ENCODE results near the gene TGFBR3L. TPM values are rescaled to one million over a fixed set of nuclear protein-coding genes. Genes with fewer than 3 reads are reported as not detected.

The TGFBR3L gene
- total and polyA plus RNA-seq, 2 of the 13 experiments (the other 11 are each of a cell fraction or from before 2014, with no cell fraction given) = 0.20 to 1.0 TPM

DNA sequence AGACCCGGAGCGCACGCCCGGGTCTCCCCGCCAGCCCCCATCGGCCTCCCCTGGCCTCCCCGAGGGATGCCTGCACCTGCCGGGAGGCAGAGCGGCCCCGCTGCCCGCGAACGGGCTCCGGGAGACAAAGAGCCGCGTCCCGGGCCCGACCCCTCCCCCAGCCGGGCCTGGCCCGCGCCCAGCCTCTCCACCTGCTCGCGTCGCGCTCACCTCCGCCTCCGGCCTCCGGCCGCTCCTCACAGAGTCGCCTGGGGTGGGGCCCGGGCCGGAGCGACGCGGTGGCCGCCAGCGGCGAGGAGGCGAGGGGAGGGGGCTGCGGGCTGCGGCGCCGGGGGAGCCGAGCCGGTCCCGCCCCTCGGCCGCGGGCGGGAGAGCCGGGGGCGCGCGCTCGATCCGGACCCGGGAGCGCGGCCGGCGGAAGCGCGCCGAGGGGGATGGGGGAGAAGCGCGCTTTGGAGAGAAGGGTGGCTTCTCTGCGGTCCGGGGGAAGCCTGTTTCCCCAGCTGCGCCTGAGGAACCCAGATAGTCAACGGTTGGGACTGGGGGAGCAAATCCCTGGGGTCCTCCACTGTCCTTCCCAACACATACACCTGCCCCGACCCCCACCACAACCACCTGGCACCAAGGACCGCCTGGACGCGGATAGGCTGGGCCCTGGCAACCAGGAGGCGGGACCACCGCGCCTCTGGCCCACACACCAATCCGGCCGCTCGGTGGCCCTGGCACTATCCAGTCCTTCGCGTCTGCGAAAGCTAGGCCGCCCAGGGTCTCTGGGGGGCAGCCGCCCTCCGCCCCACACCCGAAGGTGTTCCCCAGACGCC lies 40.3 kb upstream of the TGFBR3L start, which contains the start of gene PRR36 (continued):
- TF ChIP-seq, protein P1, sequence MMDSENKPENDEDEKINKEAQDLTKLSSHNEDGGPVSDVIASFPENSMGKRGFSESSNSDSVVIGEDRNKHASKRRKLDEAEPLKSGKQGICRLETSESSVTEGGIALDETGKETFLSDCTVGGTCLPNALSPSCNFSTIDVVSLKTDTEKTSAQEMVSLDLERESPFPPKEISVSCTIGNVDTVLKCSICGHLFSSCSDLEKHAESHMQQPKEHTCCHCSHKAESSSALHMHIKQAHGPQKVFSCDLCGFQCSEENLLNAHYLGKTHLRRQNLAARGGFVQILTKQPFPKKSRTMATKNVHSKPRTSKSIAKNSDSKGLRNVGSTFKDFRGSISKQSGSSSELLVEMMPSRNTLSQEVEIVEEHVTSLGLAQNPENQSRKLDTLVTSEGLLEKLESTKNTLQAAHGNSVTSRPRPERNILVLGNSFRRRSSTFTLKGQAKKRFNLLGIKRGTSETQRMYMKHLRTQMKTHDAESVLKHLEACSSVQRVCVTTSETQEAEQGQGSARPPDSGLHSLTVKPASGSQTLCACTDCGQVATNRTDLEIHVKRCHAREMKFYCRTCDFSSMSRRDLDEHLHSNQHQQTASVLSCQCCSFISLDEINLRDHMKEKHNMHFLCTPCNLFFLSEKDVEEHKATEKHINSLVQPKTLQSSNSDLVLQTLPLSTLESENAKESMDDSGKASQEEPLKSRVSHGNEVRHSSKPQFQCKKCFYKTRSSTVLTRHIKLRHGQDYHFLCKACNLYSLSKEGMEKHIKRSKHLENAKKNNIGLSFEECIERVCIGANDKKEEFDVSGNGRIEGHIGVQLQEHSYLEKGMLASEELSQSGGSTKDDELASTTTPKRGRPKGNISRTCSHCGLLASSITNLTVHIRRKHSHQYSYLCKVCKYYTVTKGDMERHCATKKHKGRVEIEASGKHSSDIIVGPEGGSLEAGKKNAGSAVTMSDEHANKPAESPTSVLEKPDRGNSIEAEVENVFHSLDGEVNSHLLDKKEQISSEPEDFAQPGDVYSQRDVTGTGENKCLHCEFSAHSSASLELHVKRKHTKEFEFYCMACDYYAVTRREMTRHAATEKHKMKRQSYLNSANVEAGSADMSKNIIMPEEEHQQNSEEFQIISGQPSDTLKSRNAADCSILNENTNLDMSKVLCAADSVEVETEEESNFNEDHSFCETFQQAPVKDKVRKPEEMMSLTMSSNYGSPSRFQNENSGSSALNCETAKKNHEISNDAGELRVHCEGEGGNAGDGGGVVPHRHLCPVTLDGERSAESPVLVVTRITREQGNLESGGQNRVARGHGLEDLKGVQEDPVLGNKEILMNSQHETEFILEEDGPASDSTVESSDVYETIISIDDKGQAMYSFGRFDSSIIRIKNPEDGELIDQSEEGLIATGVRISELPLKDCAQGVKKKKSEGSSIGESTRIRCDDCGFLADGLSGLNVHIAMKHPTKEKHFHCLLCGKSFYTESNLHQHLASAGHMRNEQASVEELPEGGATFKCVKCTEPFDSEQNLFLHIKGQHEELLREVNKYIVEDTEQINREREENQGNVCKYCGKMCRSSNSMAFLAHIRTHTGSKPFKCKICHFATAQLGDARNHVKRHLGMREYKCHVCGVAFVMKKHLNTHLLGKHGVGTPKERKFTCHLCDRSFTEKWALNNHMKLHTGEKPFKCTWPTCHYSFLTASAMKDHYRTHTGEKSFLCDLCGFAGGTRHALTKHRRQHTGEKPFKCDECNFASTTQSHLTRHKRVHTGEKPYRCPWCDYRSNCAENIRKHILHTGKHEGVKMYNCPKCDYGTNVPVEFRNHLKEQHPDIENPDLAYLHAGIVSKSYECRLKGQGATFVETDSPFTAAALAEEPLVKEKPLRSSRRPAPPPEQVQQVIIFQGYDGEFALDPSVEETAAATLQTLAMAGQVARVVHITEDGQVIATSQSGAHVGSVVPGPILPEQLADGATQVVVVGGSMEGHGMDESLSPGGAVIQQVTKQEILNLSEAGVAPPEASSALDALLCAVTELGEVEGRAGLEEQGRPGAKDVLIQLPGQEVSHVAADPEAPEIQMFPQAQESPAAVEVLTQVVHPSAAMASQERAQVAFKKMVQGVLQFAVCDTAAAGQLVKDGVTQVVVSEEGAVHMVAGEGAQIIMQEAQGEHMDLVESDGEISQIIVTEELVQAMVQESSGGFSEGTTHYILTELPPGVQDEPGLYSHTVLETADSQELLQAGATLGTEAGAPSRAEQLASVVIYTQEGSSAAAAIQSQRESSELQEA (CRISPR knock-in tag; IDR thresholded peaks at IDR 0.05; ENCODE audit: not compliant biosample characterization) = no peak
- TF ChIP-seq SNAI1 (CRISPR knock-in tag; IDR thresholded peaks at IDR 0.05; ENCODE audit: borderline replicate concordance) = no peak
- TF ChIP-seq ZNF446 (CRISPR knock-in tag; IDR thresholded peaks at IDR 0.05) = peak; percentile 39; the same call in 1 of the 2 replicates
- TF ChIP-seq REL (CRISPR knock-in tag; conservative IDR thresholded peaks at IDR 0.05) = 0 out of 2 replicates have a peak, but pooled peaks have one; percentile 66
- TF ChIP-seq, protein P2, sequence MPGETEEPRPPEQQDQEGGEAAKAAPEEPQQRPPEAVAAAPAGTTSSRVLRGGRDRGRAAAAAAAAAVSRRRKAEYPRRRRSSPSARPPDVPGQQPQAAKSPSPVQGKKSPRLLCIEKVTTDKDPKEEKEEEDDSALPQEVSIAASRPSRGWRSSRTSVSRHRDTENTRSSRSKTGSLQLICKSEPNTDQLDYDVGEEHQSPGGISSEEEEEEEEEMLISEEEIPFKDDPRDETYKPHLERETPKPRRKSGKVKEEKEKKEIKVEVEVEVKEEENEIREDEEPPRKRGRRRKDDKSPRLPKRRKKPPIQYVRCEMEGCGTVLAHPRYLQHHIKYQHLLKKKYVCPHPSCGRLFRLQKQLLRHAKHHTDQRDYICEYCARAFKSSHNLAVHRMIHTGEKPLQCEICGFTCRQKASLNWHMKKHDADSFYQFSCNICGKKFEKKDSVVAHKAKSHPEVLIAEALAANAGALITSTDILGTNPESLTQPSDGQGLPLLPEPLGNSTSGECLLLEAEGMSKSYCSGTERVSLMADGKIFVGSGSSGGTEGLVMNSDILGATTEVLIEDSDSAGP (CRISPR knock-in tag; IDR thresholded peaks at IDR 0.05; ENCODE audit: borderline replicate concordance) = no peak
- TF ChIP-seq ZNF7 (CRISPR knock-in tag; IDR thresholded peaks at IDR 0.05) = no peak
- TF ChIP-seq DR1 (CRISPR knock-in tag; IDR thresholded peaks at IDR 0.05) = no peak
- TF ChIP-seq ZNF431 (CRISPR knock-in tag; IDR thresholded peaks at IDR 0.05; ENCODE audit: borderline replicate concordance, low read depth) = 0 out of 2 replicates have a peak, but pooled peaks have one; percentile 47
- TF ChIP-seq, protein P3, sequence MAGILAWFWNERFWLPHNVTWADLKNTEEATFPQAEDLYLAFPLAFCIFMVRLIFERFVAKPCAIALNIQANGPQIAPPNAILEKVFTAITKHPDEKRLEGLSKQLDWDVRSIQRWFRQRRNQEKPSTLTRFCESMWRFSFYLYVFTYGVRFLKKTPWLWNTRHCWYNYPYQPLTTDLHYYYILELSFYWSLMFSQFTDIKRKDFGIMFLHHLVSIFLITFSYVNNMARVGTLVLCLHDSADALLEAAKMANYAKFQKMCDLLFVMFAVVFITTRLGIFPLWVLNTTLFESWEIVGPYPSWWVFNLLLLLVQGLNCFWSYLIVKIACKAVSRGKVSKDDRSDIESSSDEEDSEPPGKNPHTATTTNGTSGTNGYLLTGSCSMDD (CRISPR knock-in tag; IDR thresholded peaks at IDR 0.05) = no peak
- TF ChIP-seq KMT2A (CRISPR knock-in tag; IDR thresholded peaks at IDR 0.05) = no peak
- no peak for TF ChIP-seq ZBTB33 (CRISPR knock-in tag; IDR thresholded peaks at IDR 0.05)
- peak; percentile 32; the same call in 1 of the 2 replicates for TF ChIP-seq SALL1 (CRISPR knock-in tag; IDR thresholded peaks at IDR 0.05)
- no peak for TF ChIP-seq JUND (CRISPR knock-in tag; IDR thresholded peaks at IDR 0.05)
- no peak for TF ChIP-seq NFE2L1 (CRISPR knock-in tag; IDR thresholded peaks at IDR 0.05; ENCODE audit: borderline replicate concordance)
- peak; percentile 42; the same call in 1 of the 2 replicates for TF ChIP-seq SP4 (CRISPR knock-in tag; IDR thresholded peaks at IDR 0.05)
- TF ChIP-seq ELF1 (CRISPR knock-in tag; IDR thresholded peaks at IDR 0.05) = no peak

Measured in HepG2 (cell line).